ENCODE results near the gene OXTR.

The OXTR gene

GRCh38 chr3:8767256-8767666 is 2.2 kb downstream of the OXTR start:
- FAIRE-seq = no peak

- no peak for FAIRE-seq
These were observed 3.3 kb downstream of the OXTR start for GRCh38 chr3:8766148-8766547.

- FAIRE-seq = no peak
These were observed 3.9 kb downstream of the OXTR start for GRCh38 chr3:8765528-8765927.

GRCh38 chr3:8764528-8764927 is 4.9 kb downstream of the OXTR start:
- FAIRE-seq = no peak

DNA sequence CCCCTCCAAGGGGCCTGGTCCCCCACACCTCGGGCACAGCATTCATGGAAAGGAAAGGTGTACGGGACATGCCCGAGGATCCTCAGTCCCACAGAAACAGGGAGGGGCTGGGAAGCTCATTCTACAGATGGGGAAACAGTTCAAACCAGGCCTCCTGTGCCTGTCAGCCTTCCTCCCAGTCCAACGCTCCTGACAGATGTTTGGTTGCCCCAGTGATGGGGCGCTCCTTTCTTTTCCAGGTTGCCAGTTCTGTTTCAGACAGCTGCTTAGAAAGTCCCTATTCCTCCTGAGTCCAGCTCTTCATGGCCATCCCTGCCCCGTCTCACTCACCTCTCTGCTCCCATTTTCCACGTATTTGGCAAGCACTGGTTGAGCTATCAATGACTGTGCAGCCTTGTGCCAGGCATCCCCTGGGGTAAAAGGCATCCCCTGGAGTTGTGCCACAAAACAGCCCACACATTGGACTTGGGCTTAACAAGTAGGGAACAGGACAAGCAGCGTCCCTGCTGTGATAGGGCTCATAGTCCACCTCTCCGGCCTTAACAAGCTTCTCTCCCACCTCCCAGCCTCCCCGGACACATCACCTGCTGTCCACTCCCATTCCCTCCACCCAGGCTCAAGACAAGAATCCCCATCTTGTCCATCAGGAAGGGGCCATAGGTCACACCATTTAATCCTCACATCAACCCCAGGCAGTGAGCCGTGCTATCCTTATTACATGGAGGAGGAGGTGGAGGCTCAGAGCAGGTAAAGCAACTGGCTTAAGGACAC is 6.6 kb downstream of the OXTR start:
- FAIRE-seq = no peak

- no peak for FAIRE-seq
These were observed 7.5 kb downstream of the OXTR start for GRCh38 chr3:8761866-8762265.

GRCh38 chr3:8760506-8760905 is 8.9 kb downstream of the OXTR start:
- no peak for FAIRE-seq

DNA sequence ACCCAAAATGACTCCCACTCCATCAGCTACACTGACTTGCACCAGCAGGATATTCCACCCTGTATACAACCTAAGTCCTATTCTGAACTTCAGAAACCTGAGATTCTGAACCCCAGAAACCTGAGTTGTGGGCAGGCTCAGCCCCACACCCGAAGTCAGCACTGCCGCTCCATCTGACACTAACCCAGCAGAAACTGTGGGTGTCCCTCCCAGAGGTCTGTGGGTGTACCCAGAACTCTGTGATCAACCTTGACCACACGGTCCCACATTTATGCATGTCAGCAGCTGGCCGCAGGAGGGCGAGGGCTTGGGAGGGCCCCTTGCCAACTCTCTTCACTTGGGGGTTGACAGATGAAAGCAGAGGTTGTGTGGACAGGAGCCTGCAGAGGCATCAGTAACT is 9.3 kb downstream of the OXTR start:
- FAIRE-seq = no peak

- no peak for FAIRE-seq
These were observed 10.2 kb downstream of the OXTR start for GRCh38 chr3:8759038-8759707.

DNA sequence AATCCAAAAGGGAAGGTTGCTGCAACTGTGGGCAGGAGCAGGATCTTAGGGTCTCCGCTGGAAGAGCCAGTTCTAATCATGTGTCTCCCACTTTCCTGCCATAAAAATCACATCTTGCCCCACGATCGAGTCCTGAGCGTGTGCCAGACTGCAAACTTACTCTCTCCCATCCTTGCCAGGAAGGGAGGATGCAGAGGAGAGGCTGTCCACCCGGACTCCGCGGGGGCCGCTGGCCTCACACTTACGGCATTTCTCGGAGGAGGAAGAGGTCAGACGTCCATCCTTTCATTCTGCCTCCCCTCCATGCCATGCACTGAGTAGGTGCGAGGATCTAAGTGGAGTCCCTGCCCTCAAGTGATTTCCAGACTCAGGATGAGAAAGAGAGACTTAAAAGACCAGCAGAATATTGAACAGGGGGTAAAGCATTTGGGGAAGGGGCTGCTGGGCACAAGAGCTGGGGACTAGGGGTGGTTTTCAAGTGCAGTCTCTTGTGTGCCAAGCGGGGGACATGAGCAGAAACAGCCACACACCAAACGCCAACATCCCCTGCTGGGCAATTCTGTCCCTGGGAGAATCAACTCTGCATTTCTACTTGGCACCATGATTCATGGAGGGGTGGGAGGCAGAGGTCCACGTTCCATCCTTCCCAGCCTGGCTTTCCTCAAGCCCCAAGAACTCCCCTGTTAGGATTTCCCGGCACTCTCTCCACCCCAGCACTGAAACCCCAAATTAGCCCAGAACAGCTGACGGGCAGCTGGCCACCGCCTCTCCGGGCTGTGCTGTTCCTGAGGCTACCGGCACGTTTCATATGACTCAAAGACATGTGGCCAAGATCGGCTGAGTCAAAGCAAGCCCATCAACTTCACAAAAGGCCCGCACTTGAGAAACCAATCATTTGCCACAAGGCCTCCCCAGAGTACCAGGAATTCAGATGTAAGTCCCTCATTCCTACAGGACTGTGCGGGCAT is 11.6 kb downstream of the OXTR start:
- FAIRE-seq = no peak

- no peak for FAIRE-seq
These were observed 12.7 kb downstream of the OXTR start for GRCh38 chr3:8756671-8757070.

DNA sequence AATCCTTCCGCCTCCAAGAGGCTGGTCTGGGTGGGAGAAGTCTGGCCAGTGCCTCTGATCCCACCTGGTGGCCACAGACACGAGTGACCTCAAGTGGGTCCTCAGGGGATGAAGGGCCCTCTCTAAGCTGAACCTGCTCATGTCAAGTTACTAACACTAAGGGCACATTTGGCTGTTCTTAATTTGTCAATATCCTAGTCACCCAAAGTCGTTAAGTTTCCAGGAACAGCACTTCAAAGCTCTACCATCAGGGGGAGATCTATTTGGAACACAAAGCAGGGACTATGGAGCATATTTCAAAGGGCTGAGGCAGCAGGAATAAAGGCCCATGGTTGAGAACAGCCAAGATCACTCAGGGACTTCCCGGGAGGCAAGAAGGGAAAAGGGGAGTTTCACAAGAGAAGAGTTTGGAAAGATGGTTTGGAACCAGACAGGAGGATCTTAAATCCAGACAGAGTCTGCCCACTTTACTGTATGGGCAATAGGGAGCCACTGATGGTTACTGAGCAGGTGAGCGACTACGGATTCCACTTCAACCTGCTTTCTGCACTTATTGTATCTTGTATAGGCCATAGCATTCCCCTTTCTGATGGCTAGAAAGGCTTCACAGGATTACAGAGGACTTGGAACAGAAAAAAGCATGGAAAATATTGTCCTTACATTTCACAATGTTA is 13.7 kb downstream of the OXTR start:
- no peak for FAIRE-seq

DNA sequence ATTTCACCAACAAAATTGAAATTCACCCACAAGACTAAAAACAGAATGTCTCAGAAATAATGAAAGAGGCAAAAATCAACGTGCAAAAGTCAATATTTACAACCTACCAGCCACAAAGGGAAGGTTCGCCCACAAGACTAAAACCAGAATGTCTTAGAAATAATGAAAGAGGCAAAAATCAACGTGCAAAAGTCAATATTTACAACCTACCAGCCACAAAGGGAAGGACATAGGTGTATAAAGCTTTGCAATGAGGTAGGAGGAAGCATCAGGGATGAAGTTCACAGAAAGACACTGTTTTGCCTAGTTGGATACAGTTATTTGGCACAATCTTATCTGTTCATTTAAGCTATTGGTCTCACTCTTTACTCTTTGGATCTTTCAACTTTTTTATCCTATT is 14.3 kb downstream of the OXTR start:
- FAIRE-seq = no peak

- FAIRE-seq = no peak
These were observed 16.6 kb downstream of the OXTR start for GRCh38 chr3:8752832-8753231.

DNA sequence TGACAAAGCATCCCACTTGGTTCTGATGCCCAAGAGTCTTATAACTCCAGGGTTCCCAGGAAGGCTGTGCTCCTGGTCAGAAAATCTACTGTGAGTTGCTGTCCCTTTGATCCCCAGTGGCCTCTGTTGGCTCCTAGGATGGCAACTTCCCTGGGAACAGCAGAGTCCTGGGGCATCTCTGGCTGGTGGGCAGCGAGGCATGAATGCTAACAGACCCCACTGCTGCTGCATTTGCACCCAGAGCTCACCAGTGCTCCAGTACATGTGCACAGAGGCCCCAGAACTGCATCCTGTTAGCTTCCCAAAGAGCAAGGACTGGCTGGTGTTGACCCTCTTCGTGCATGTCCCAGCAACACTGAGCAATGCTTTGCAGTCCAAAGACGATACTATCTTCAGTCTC is 20.1 kb downstream of the OXTR start:
- FAIRE-seq = no peak

DNA sequence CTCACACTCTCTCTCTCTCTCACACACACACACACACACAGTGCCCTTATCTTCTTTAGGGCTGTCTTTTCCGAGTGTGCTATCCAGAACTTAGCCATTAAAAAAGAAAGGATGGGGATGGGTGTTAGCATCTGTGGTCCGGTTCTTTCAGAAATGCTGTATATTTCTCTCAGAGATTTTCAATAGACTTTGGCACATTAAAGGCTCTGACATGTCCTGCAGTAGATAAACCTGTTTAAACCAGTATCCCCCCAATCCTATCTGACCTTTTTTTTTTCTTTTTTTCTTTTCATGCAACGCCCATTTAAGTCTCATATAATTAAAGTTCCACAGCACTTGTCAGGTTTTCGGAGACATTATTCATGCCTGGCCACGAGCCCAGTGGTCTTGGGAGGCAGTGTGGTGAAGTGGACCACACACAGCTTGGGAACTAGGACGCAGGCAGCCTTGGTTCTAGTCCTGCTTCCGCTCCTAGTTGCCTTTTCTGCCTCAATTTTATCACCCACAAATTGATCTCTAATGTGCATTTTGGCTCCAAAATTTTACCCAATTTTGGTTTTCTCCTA is 22.6 kb downstream of the OXTR start:
- no peak for FAIRE-seq

- FAIRE-seq = no peak
These were observed 23.6 kb downstream of the OXTR start for GRCh38 chr3:8745619-8746370.

GRCh38 chr3:8743911-8744310 is 25.5 kb downstream of the OXTR start:
- no peak for FAIRE-seq

DNA sequence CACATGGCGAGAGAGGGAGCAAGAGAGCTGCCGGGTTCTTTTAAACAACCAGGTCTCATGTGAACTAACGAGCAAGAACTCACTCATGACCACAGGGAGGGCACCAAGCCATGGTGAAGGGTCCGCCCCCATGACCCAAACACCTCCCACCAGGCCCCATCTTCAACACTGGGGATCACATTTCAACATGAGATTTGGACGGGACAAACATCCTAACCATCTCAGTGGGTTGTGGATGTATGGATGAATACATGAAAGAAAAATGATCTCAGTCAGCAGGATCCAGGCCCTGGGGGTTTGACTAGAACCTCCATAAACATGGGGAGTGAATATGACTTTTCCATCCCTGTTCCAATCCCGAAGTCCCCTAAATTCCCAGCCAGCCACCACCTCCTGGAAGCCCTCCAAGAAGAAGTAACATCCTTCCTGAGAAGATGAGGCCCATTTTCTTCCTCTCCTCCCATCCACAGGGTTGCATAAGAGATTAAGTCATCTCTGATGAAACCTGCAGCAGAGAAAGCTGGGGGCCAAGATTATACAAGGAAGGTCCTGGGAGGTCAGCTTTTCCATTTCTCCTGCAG is 26.3 kb downstream of the OXTR start:
- no peak for FAIRE-seq

- no peak for FAIRE-seq
These were observed 27.7 kb downstream of the OXTR start for GRCh38 chr3:8741581-8742261.
